Kidney epithelial cell (primary cell): ENCODE data around the gene MYRIP. TPM values are rescaled to one million over a fixed set of nuclear protein-coding genes. Genes with fewer than 3 reads are reported as not detected.

Source experiments
- DNase-seq: peaks from one replicate; pipeline ENCODE4 v3.0.0-alpha.2; 2010; ENCODE audit warnings: low read depth
- H3K27me3 ChIP-seq: 2 replicates; pipeline ENCODE4 v1.6.0; 2011; ENCODE audit warnings: low read length; ENCODE audit not compliant: control insufficient read depth, insufficient read depth
- H3K36me3 ChIP-seq: 2 replicates; pipeline ENCODE4 v1.5.1; 2011; ENCODE audit warnings: low read length; ENCODE audit not compliant: control insufficient read depth, insufficient read depth
- H3K4me3 ChIP-seq: 2 replicates; pipeline ENCODE4 v1.5.1; 2011; ENCODE audit warnings: low read depth, mild to moderate bottlenecking, control low read depth, low read length
- CTCF ChIP-seq: IDR thresholded peaks from 2 replicates; pipeline ENCODE4 v1.5.1; 2011; ENCODE audit warnings: mild to moderate bottlenecking, moderate library complexity, low read length, control low read depth, inconsistent platforms; ENCODE audit not compliant: insufficient read depth, poor library complexity, severe bottlenecking
- total RNA-seq: library from RNA; depleted of rRNA; stranded (reverse); fragments of >200 nt; gene quantifications from 2 replicates; pipeline ENCODE4 v1.2.3, GENCODE V29; 2015

The MYRIP gene
- total RNA-seq, 1 donor from 2014 or later, result 0.04 TPM

DNA sequence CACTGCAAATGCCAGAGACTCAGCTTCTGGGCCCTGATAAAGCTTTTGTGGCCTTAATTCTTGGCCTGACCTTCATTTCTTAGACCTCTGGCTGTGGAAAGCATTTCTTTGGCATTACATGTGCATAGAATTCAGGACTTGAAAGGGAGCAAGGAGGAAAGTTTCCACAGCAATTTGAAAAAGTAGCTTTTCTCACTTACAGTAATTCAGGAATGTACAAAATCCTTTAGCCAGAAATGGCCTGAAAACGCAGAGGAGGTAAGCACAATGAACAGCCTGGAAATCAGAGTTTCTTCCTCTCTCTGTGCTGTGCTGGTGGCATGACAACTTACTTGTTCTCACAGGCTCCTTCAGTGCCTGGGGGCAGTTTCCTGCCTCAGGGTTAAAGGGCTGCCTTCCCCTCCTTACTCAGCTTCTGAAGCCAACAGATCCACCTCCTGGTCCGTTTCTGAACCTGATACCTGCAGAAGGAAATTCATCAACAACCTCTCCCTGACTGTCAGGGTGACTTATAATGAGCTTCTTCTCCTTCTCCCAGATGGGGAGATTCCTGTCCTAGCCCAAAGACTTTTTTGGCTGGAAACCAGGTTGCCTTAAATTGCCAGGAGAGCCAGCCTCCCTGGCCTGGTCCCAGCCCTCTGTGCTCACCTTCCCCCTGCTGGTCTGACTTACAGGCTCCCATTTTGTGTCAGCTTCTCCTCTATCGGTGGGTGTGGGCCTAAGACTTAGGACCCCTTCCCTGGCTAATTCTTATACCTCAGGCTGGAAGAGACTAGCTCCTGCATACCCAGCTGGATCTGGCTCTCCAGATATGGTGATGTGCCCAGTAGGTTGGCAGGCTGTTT, 102.3 kb downstream of the MYRIP start:
- DNase-seq, result no peak
- no peak overlapping the region for H3K4me3 ChIP-seq
- no peak for TF ChIP-seq CTCF
- no peaks in the 10 kb centered on the region for H3K36me3 ChIP-seq
- no peaks in the 10 kb centered on the region for H3K27me3 ChIP-seq

GRCh38 chr3:39915027-39915426, 105.6 kb downstream of the MYRIP start:
- TF ChIP-seq CTCF, result no peak
- Histone ChIP-seq H3K36me3 (no peaks in the 10 kb centered on the region), H3K4me3 (no peak overlapping the region), H3K27me3 (no peaks in the 10 kb centered on the region)
- no peak for DNase-seq

- TF ChIP-seq CTCF, result no peak
- DNase-seq, result peak; percentile 38
These were observed 107.8 kb downstream of the MYRIP start for GRCh38 chr3:39917065-39917773.

DNA sequence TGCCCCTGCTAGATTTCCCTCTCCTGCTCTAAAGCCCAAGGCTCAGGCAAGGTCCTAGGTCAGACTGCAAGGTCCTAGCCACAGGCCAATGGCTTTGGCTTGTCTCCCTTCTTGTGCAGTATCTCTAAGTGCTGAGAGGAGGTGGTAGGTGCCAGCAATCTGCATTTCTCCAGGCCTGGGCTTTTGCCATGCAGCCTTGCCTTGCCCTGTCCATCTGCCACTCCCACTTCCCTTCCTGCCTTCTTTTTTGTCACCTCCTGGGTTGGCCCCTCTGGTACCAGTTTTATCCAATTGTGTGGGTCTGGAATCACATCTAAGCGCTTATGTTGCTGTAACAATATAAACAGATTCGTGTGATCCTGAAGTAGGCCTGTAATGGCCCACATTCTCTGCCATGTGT, 109.9 kb downstream of the MYRIP start:
- no peak for DNase-seq
- H3K36me3 ChIP-seq, result no peaks in the 10 kb centered on the region
- H3K4me3 ChIP-seq, result no peak overlapping the region
- no peak for TF ChIP-seq CTCF
- H3K27me3 ChIP-seq, result no peaks in the 10 kb centered on the region

More at GRCh38 chr3:39917065-39917773, 107.8 kb downstream of the MYRIP start:
- Histone ChIP-seq H3K4me3 (no peak overlapping the region), H3K36me3 (no peaks in the 10 kb centered on the region), H3K27me3 (no peaks in the 10 kb centered on the region)

DNA sequence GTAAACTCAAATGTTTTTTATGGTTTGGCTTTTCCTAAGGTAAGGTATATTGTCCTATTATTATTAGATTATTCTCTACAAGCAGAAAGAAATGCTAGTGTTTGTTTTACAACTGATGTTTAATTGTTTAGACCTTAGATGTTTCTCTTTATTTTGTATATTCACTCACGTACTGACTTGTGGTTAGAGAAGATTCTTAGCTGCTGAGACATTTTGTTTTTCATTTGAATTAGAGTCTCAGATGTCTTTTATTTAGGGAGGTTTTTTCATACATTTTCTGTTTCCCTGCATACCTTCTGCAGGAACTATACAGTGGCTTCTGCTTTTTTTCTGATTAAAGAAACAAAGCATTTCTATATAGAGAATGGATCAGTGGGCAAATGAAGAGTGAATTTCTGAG, 110.9 kb downstream of the MYRIP start:
- DNase-seq, result no peak

More for the DNA sequence above, 110.9 kb downstream of the MYRIP start:
- Histone ChIP-seq H3K27me3 (no peaks in the 10 kb centered on the region), H3K36me3 (no peaks in the 10 kb centered on the region), H3K4me3 (no peak overlapping the region)
- TF ChIP-seq CTCF, result no peak
